ENCODE data around the gene LSM14B.
"Not testable (repeated sequence)": the region's sequence is repeated elsewhere in the genome, so short reads cannot be mapped to it uniquely, and the experiment has no call there.

The LSM14B gene

GRCh38 chr20:62121776-62122653, at the start of gene LSM14B:
Gene LSM14B (plus strand): TSS chr20:62122475. CDS start chr20:62122667, 192 bp downstream.
- peak; percentile 99 for DNase-seq

- no peak for DNase-seq
Observed at GRCh38 chr20:62073323-62073722, 49.0 kb upstream of the LSM14B start.

- DNase-seq: no peak
Observed at GRCh38 chr20:62079166-62079565, 43.1 kb upstream of the LSM14B start.

DNA sequence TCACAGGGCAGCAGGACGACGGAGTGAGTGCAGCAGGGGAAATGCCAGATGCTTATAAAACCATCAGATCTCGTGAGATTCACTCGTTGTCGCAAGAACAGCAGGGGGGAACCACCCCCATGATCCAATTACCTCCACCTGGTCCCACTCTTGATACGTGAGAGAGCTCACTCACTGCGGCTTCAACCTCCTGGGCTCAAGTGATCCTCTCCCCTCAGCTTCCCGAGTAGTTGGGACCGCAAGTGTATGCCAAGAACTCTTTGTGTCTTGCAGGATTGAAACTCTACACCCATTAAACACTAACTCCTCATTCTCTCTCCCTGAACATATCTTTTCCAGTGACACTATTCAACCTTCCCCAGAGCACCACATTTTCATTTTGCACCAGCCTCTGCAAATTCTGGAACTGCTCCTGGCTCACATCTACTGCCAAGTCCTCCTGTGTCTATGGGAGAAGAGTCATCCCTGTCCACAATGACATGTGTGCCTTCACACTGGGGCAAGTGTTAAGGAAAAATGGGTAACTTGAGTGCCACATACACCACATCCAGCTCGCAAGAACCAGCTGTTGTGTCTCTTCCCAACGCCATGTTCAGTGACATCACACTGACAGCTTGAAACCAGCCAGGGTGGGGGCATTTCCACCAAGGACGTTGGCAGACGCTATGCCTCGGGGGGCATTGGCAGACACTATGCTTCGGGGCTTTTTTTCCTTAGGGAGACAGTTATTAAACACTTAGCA, 41.9 kb upstream of the LSM14B start:
- no peak for DNase-seq

DNA sequence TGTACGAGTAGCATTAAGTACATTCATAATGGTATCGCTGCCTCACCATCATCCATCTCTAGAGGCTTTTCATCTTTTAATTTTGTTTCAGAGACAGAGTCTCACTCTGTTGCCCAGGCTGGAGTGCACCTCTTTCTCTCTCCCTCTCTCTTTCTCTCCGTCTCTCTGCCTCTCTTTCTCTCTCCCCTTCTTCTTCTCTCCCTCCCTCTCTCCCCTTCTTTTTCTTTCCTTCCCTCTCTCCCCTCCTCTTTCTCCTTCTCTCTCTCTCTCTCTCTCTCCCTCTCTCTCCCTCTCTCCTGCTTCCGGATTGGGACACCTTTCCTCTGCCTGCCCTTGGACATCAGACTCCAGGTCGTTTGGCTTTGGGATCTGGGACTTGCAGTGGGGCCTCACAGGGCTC, 39.0 kb upstream of the LSM14B start:
- no peak for DNase-seq

GRCh38 chr20:62084224-62084623, 38.1 kb upstream of the LSM14B start:
- DNase-seq: not testable (repeated sequence)

- no peak for DNase-seq
Observed at GRCh38 chr20:62085206-62085605, 37.1 kb upstream of the LSM14B start.

DNA sequence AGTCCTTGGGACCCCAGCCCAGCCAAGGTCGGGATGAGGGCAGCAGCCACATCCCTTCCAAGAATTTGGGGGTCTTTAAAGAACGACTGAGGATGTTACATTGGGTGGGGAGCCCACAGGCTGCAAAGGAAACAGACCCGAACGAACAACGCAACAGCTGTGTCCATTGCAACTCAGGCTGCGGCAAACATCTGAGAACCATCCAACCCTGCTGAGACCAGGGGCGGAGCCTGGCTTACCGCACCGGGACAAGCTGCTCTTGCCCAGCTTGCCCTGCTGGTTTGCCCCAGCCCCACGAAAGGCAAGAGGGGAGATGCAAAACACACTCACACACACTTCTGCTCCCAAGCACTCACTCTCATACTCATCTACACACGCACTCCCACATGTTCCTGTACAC, 35.0 kb upstream of the LSM14B start:
- no peak for DNase-seq

- DNase-seq: no peak
Observed at GRCh38 chr20:62087632-62088031, 34.6 kb upstream of the LSM14B start.

DNA sequence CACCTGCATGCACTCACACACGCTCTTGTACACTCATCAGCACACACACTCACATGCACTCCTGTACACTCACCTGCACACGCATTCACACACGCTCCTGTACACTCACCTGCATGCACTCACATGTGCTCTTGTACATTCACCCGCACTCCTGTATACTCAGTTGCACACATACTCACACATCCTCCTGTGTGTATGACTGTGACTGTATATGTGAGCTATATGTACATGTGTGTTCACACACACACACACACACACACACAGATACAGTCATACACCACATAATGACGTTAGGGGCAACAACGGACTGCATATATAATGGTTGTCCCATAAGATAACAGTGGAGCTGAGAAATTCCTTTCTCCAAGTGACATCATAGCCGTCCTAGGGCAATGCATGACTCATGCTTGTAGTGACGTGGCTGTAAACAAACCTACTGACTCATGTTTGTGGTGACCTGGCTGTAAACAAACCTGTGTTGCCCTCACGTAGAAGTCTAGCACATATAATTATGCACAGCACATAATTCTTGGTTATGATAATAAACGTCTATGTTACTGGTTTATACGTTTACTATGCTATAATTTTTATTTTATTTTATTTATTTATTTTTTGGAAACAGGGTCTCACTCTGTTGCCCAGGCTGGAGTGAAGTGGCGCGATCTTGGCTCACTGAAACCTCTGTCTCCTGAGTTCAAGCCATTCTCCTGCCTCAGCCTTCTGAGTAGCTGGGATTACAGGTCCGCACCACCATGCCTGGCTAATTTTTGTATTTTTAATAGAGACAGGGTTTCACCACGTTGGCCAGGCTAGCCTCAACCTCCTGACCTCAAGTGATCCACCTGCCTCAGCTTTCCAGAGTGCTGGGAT, 33.8 kb upstream of the LSM14B start:
- DNase-seq: no peak

GRCh38 chr20:62089393-62089792, 32.9 kb upstream of the LSM14B start:
- no peak for DNase-seq

DNA sequence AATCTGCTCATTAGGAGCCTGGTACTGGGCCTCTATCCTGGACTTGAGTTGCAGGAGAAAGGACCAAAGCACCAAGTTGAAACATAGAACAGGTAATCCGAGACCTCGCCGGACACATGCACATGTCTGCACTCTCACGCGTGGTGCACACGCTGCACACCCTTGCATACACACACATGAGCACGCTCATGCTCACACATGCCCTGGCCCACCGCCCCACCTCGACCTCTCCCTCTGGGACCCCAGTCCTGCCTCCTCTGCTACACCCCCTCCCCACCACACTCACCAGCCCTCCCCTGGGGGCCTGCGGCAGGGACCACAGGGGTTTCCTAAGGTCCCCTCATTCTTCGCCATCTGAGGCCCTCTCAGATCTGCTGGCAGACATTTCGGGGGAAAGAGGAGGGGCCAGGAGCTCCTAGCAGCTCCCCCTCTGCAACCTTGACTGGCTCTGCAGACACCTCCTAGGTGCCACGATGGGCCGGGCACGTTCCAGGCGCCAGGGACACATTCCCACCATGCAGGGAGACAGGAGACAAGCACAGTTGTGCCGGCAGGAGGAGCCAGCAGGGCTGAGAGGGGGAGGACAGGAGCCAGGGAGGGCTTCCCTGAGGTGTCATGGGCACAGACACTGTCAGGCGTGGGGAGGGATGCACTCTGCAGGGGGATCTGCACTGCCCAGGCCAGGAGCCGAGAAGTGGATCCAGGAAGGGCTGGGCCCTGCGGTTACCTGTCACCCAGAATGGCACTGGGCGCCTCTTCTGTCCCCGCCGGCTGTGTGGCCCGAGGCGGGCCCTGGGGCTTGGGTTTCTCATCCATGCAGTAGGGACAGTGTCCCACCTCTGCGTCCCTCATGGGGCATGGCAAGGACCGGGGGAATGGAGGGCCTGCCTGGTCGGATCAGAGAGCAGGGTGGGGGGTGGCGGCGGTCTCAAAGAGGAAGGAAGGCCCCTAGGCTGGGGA, 25.6 kb upstream of the LSM14B start:
- no peak for DNase-seq

DNA sequence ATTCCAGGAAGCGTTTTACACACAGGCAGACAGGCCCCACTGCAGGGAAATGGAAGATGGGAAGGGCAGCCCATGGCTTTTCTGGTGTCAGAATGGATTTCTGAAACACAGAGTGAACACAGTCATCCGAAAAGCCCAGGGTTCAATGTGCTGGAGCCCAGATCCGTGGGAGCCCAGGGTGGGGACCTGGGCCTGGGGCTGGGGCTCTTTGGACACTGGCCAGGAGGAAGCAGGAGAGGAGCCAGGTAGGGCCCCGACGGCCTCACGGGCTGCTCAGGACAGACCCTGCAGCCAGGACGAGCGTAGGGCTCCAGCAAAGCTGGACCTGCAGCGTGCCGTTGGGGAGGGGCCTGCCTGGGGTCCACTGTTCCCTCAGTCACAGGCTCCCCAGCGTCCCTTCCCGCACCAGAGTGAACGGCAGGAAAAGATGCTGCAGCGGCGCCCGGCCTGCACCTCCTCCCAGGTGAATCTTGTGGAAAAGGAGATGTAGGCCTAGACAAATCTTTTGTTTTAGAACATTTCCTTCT, 24.3 kb upstream of the LSM14B start:
- no peak for DNase-seq

DNA sequence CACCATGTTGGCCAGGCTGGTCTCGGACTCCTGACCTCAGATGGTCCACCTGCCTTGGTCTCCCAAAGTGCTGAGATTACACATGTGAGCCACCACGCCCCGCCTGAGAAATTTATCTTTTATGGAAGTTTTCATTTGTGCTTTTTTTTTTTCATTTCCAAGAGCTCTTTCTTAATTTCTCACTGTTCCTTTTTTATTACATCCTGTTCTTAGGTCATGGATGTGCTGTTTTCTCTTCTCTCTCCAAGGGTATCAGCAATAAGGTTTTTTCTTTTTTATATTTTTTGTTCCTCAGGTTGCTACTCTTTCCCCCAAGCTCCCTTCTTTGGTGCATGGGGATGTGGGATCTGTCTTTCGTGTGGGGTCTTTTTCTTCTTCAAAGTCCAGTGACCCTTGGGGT, 21.2 kb upstream of the LSM14B start:
- DNase-seq: no peak

DNA sequence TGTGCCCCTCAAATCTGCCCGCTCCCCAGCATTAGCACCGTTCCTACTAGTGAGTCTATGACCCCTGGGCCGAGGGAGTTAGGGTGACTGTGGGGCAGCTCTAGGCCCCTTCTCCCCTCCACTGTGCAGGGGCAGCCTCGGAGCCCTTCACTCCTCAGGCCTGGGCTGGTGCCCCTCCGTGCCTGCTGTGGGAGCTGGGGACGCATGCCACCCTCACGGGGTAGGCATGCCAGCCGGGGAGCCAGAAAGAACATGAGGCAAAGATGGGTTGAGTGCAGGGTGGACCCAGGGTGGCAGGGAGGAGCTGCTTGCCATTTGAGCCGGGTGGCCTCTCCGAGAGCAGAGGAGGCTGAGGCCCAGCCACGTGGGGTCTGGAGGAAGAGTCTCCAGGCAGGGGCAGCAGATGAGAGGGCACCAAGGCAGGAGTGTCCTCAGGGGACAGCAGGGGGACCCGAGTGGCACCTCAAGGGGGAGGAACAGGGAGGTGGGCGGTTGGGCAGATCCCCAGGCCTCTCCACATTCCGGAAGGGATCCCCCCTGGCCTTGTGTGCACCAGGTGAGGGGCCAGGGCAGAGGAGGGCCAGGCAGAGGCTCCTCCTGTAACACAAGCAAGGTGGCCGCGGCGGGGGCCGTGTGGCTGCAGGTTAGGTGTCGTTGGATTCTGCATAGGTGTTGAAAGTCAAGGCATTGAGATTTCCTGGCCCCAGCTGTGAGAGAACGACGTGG, 18.6 kb upstream of the LSM14B start:
- DNase-seq: no peak

- no peak for DNase-seq
Observed at GRCh38 chr20:62104234-62104789, 18.0 kb upstream of the LSM14B start.

- no peak for DNase-seq
Observed at GRCh38 chr20:62104791-62105345, 17.4 kb upstream of the LSM14B start.

DNA sequence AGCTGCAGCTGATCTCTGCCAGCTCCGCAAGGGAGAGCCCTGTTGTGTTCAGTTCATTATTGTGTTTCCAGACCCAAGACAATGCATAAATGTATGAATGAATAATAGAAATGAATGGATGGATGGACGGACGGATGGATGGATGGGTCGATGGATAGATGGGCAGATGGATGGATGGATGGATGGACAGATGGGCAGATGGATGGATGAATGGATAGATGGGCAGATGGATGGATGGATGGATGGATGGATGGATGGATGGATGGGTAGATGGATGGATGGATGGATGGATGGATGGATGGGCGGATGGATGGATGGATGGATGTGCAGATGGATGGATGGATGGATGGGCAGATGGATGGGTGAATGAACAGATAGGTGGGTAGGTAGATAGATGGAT, 16.7 kb upstream of the LSM14B start:
- no peak for DNase-seq

GRCh38 chr20:62111148-62111547, 11.1 kb upstream of the LSM14B start:
- DNase-seq: no peak

DNA sequence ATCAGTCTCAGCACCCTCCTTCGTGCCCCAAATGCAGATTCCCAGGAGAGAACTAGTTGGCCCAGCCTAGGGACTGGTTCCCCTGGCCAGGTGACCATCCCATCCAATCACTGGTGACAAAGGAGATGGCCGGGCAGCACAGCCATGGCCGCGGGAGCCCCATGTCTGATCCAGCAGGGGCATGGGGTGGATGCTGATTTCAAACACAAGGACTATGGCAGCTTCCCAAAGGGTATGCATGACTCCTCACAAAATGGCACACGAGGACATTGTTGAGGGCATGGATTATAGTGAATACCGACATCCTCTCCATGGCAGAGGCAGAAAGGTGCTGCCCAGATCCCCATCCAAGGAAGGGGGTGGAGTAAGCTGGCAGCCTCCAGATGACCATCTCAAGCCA, 9.9 kb upstream of the LSM14B start:
- DNase-seq: no peak

All from left hindlimb (tissue), 1 donor.